Caco-2 (cell line): ENCODE results near the gene NECTIN1. TPM values are rescaled to one million over a fixed set of nuclear protein-coding genes. Genes with fewer than 3 reads are reported as not detected.
A peak's percentile ranks its signal among the peaks of the same experiment; 100 is the strongest.
"Not testable (repeated sequence)": the region's sequence is repeated elsewhere in the genome, so short reads cannot be mapped to it uniquely, and the experiment has no call there.

Experiments used
- BruUV-seq: library from RNA; stranded (reverse); fragments of 400-500 nt; replicated peaks from 2 replicates; lab custom pipeline; 2021; lab: Mats Ljungman, UMichigan
- CTCF ChIA-PET: fragments of 300-600 bp; sonication (Branson Sonifier 250); formaldehyde crosslinking; loops from one replicate; lab custom pipeline; 2022; ENCODE audit warnings: antibody characterized with exemption; lab: Charles Lee
- POLR2A ChIA-PET: fragments of 300-600 bp; sonication (Branson Sonifier 250); formaldehyde crosslinking; loops from one replicate; lab custom pipeline; 2022; ENCODE audit warnings: antibody characterized with exemption; lab: Charles Lee
- DNase-seq, 2 experiments: peaks; one replicate each; pipeline versions ENCODE4 v3.0.0 to v3.0.0-alpha.2; 2020 to 2022
- H3K27me3 ChIP-seq: replicated peaks from 2 replicates; pipeline ENCODE4 v1.6.0; 2011; ENCODE audit warnings: low read length; ENCODE audit not compliant: control insufficient read depth, insufficient read depth
- H3K36me3 ChIP-seq: 2 replicates; pipeline ENCODE4 v1.5.1; 2011; ENCODE audit warnings: low read length; ENCODE audit not compliant: control insufficient read depth, insufficient read depth
- H3K4me1 ChIP-seq: fragments of 250-450 bp; sonication (Bioruptor Pico); 2 replicates; pipeline ENCODE4 v1.5.1; 2020; ENCODE audit warnings: mild to moderate bottlenecking
- H3K4me3 ChIP-seq: 2 replicates; pipeline ENCODE4 v1.5.1; 2011; ENCODE audit warnings: low read depth, mild to moderate bottlenecking, control low read depth, low read length
- H3K9me3 ChIP-seq: fragments of 250-450 bp; sonication (Bioruptor Pico); 2 replicates; pipeline ENCODE4 v1.5.1; 2020; ENCODE audit warnings: mild to moderate bottlenecking, moderate library complexity
- H3K27ac Mint-ChIP-seq: one replicate; pipeline ENCODE4 v1.8.0; 2022; ENCODE audit warnings: mixed read lengths; ENCODE audit not compliant: unreplicated experiment
- H3K27me3 Mint-ChIP-seq: one replicate; pipeline ENCODE4 v1.8.0; 2022; ENCODE audit warnings: mixed read lengths; ENCODE audit not compliant: insufficient read depth, unreplicated experiment
- H3K36me3 Mint-ChIP-seq: one replicate; pipeline ENCODE4 v1.8.0; 2022; ENCODE audit warnings: mild to moderate bottlenecking, mixed read lengths; ENCODE audit not compliant: insufficient read depth, unreplicated experiment
- H3K4me1 Mint-ChIP-seq: one replicate; pipeline ENCODE4 v1.8.0; 2022; ENCODE audit warnings: low read depth, mixed read lengths; ENCODE audit not compliant: unreplicated experiment
- H3K4me3 Mint-ChIP-seq: one replicate; pipeline ENCODE4 v1.8.0; 2022; ENCODE audit warnings: mild to moderate bottlenecking, moderate library complexity, mixed read lengths; ENCODE audit not compliant: unreplicated experiment
- H3K9me3 Mint-ChIP-seq: one replicate; pipeline ENCODE4 v1.8.0; 2022; ENCODE audit warnings: mixed read lengths; ENCODE audit not compliant: unreplicated experiment
- intact Hi-C: fragments of 100-400 bp; cut with micrococcal nuclease; formaldehyde crosslinking; loops from one replicate; pipeline ENCODE4 v1.10.0; 2022; ENCODE audit not compliant: unreplicated experiment
- total RNA-seq: library from RNA; stranded (reverse); gene quantifications from 2 replicates; pipeline ENCODE4 v1.2.3, GENCODE V29; 2022
- TF ChIP-seq, protein P1 (sequence below), 2 experiments: fragments of 200-600 bp in 1 of 2; IDR thresholded peaks; 1 replicate in 1 of 2; 2 replicates in 1 of 2; pipeline versions ENCODE4 v1.5.1 to v1.8.0; 2011 to 2022; ENCODE audit warnings: antibody characterized with exemption in 1 of 2, control low read depth in 1 of 2, inconsistent platforms in 1 of 2, low read depth in 1 of 2, low read length in 1 of 2, mild to moderate bottlenecking in 1 of 2, moderate library complexity in 1 of 2; ENCODE audit not compliant: insufficient read depth in 1 of 2, severe bottlenecking in 1 of 2, unreplicated experiment in 1 of 2

NECTIN1 gene
- total RNA-seq, 1 experiment from 2014 or later: 60.1 TPM

DNA sequence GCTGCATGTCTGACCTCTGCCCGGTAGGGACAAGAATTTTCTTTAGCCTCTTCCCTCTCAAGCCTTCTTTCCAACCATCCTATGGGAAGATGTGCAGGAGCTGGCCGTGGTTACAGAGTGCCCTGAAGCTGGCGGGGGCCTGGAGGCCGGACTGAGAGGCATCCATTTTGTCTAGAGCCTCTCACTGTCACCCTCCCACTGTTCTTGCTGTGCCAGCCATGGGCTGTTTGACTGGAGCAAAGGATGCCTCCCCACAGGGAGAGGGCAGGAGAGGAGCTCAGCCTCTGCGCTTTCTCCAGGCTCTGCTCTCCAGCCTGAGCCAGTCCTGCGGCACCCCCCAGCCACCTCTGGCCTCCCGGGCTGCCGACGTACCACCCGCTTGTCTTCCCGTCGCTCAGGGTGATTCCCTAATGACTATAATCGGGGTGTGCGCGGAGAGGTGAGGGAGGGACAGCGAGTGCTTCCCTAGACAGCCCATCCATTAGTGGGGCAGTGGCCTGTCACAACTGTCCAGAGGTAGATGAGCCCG lies 123.8 kb downstream of the NECTIN1 start:
- Mint-ChIP-seq H3K36me3 (no peaks in the 10 kb centered on the region), H3K27me3 (peaks cover 9% of the 10 kb centered on the region), H3K4me1 (no peaks in the 10 kb centered on the region), H3K27ac (no peak overlapping the region), H3K9me3 (no peaks in the 10 kb centered on the region), H3K4me3 (no peak overlapping the region)
- no peak overlapping the region for H3K4me3 ChIP-seq
- BruUV-seq: no TSS peak
- intact Hi-C loops: no loop called here
- no peaks in the 10 kb centered on the region for H3K4me1 ChIP-seq
- CTCF ChIA-PET: no interaction called here
- no peak for DNase-seq
- TF ChIP-seq, protein P1, sequence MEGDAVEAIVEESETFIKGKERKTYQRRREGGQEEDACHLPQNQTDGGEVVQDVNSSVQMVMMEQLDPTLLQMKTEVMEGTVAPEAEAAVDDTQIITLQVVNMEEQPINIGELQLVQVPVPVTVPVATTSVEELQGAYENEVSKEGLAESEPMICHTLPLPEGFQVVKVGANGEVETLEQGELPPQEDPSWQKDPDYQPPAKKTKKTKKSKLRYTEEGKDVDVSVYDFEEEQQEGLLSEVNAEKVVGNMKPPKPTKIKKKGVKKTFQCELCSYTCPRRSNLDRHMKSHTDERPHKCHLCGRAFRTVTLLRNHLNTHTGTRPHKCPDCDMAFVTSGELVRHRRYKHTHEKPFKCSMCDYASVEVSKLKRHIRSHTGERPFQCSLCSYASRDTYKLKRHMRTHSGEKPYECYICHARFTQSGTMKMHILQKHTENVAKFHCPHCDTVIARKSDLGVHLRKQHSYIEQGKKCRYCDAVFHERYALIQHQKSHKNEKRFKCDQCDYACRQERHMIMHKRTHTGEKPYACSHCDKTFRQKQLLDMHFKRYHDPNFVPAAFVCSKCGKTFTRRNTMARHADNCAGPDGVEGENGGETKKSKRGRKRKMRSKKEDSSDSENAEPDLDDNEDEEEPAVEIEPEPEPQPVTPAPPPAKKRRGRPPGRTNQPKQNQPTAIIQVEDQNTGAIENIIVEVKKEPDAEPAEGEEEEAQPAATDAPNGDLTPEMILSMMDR (IDR thresholded peaks at IDR 0.05; ENCODE audit: insufficient read depth in 1 of 2, low read depth in 1 of 2, low read length in 1 of 2, severe bottlenecking in 1 of 2, unreplicated experiment in 1 of 2): no peak
- POLR2A ChIA-PET: no interaction called here
- no peaks in the 10 kb centered on the region for H3K27me3 ChIP-seq
- H3K36me3 ChIP-seq: no peaks in the 10 kb centered on the region
- no peaks in the 10 kb centered on the region for H3K9me3 ChIP-seq

DNA sequence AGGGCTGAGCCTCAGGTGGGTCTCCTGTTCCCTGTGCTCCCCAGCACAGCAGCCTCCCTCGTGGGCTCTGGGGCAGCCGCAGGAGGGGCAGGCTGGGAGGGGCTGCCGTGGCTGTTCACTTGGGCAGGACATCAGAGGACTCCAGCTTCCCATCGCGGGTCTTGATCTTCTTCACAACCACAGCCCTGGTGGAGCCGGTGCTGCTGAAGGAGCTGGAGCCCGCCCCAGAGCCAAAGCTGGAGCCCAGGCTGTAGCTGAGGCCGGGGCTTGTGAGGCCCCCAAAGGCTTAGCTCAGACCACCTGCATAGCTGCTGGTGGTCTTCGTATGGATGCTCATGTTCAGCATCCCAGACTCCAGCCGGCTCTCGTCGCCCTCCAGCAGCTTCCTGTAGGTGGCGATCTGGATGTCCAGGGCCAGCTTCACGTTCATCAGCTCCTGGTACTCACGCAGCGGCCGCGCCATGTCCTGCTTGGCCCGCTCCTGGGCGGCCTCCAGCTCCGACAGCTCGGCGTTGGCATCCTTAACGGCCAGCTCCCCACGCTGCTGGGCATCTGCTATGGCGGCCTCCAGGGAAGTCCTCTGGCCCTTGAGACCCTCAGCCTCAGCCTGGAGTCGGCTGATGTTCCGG lies 126.1 kb downstream of the NECTIN1 start:
- TF ChIP-seq, protein P1 (IDR thresholded peaks at IDR 0.05; ENCODE audit: insufficient read depth in 1 of 2, low read depth in 1 of 2, low read length in 1 of 2, severe bottlenecking in 1 of 2, unreplicated experiment in 1 of 2): peak; percentile 13 to 28
- CTCF ChIA-PET: no interaction called here
- no peak overlapping the region for H3K27ac Mint-ChIP-seq
- no peaks in the 10 kb centered on the region for H3K9me3 Mint-ChIP-seq
- Histone ChIP-seq H3K9me3 (no peaks in the 10 kb centered on the region), H3K27me3 (no peaks in the 10 kb centered on the region), H3K4me3 (no peak overlapping the region), H3K36me3 (no peaks in the 10 kb centered on the region), H3K4me1 (no peaks in the 10 kb centered on the region; the same call in 1 of the 2 replicates)
- POLR2A ChIA-PET: no interaction called here
- H3K27me3 Mint-ChIP-seq: peaks cover 7% of the 10 kb centered on the region
- intact Hi-C loops: no loop called here
- H3K36me3 Mint-ChIP-seq: no peaks in the 10 kb centered on the region
- H3K4me3 Mint-ChIP-seq: no peak overlapping the region
- DNase-seq: no peak
- H3K4me1 Mint-ChIP-seq: peaks cover 8% of the 10 kb centered on the region
- BruUV-seq: no TSS peak

DNA sequence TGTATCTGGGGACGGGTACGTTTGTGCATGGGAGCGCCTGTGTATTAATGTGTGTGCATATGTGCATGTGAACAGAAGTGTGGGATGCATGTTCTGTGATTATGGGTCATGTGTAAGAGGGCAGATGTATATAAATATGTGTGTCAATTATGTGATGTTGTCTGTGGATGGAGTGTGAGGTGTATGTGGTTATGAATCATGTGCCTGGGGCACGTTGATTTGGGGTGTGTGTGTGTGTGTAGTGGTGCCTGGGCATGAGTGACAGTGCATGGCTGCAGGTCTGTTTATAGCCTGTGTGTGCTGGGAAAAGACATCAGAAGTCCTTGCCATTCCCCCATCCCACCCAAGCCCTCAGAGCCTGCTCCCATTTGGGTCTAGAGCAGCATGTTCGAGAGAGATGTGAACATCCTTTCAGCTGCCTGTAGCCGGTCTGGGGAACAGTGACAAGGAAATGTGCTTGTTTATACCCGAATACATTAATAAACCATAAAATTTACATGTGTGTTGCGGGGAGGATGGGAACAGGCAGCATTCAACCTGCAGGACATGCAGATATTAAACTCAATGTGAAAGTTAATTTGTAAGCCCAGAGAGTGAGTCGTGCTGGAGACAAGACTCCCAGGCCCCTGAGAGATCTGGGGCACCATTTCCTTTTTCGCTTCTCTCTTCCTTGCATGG lies 129.0 kb downstream of the NECTIN1 start:
- Mint-ChIP-seq H3K9me3 (no peaks in the 10 kb centered on the region), H3K27ac (no peak overlapping the region), H3K27me3 (no peaks in the 10 kb centered on the region), H3K4me1 (peaks cover 14% of the 10 kb centered on the region), H3K36me3 (no peaks in the 10 kb centered on the region), H3K4me3 (no peak overlapping the region)
- Histone ChIP-seq H3K36me3 (no peaks in the 10 kb centered on the region), H3K9me3 (no peaks in the 10 kb centered on the region), H3K4me1 (peaks cover 6% of the 10 kb centered on the region), H3K4me3 (no peak overlapping the region), H3K27me3 (no peaks in the 10 kb centered on the region)
- DNase-seq: no peak
- CTCF ChIA-PET: no interaction called here
- no TSS peak for BruUV-seq
- TF ChIP-seq, protein P1 (IDR thresholded peaks at IDR 0.05; ENCODE audit: insufficient read depth in 1 of 2, low read depth in 1 of 2, low read length in 1 of 2, severe bottlenecking in 1 of 2, unreplicated experiment in 1 of 2): no peak
- intact Hi-C loops: no loop called here
- POLR2A ChIA-PET: no interaction called here

DNA sequence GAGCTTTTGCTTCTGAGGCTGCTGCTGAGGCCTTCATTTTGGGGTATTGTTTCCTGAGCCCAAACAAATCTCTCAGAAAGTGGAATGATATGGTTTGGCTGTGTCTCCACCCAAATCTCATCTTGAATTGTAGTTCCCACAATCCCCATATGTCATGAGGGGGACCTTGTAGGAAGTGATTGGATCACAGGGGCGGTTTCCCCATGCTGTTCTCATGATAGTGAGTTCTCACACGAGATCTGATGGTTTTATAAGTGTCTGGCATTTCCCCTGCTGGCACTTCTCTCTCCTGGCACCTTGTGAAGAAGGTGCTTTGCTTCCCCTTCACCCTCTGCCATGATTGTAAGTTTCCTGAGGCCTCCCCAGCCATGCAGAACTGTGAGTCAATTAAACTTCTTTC lies 133.1 kb downstream of the NECTIN1 start:
- H3K27me3 Mint-ChIP-seq, BruUV-seq, H3K27me3 ChIP-seq, intact Hi-C loops, H3K9me3 Mint-ChIP-seq, H3K36me3 ChIP-seq, POLR2A ChIA-PET, CTCF ChIA-PET, H3K4me3 Mint-ChIP-seq, H3K36me3 Mint-ChIP-seq, H3K27ac Mint-ChIP-seq, H3K4me3 ChIP-seq, H3K9me3 ChIP-seq, DNase-seq: not testable (repeated sequence)
- peaks cover 24% of the 10 kb centered on the region for H3K4me1 Mint-ChIP-seq
- H3K4me1 ChIP-seq: peaks cover 17% of the 10 kb centered on the region
